H1 (cell line): Measurements from ENCODE around the gene TIGD1. TPM values are rescaled to one million over a fixed set of nuclear protein-coding genes. Genes with fewer than 3 reads are reported as not detected.

Source experiments
- CTCF ChIA-PET: fragments of 300-600 bp; sonication (Branson Sonifier 250); formaldehyde crosslinking; loops from one replicate; lab custom pipeline; 2021; ENCODE audit not compliant: partially characterized antibody; lab: Charles Lee
- POLR2A ChIA-PET: fragments of 300-600 bp; sonication (Branson Sonifier 250); formaldehyde crosslinking; loops from one replicate; lab custom pipeline; 2021; ENCODE audit warnings: inconsistent platforms; ENCODE audit not compliant: partially characterized antibody; lab: Charles Lee
- DNase-seq, 2 experiments: peaks; one replicate each; pipeline versions ENCODE4 v3.0.0 to v3.0.0-alpha.2; 2010 to 2022; ENCODE audit warnings: low spot score in 2 of 2, low read depth in 1 of 2, mixed read lengths in 1 of 2
- FAIRE-seq: peaks from 2 replicates; lab custom pipeline; 2011; peaks lifted over from hg19 to GRCh38; lab: Jason Lieb, UNC
- H2AFZ ChIP-seq: 2 replicates; pipeline ENCODE4 v1.8.1; 2012; ENCODE audit warnings: low read length, inconsistent platforms
- H2AK5ac ChIP-seq: 2 replicates; pipeline ENCODE4 v1.6.1; 2013; ENCODE audit warnings: low read depth, low read length
- H2BK120ac ChIP-seq: replicated peaks from 2 replicates; pipeline ENCODE3; 2013; ENCODE audit warnings: low read depth, low read length, inconsistent platforms
- H2BK12ac ChIP-seq: 2 replicates; pipeline ENCODE4 v1.6.1; 2013; ENCODE audit warnings: low read depth, low read length
- H2BK15ac ChIP-seq: 2 replicates; pipeline ENCODE4 v1.6.1; 2013; ENCODE audit warnings: low read length
- H2BK20ac ChIP-seq: 2 replicates; pipeline ENCODE4 v1.6.1; 2013; ENCODE audit warnings: low read length
- H2BK5ac ChIP-seq: 2 replicates; pipeline ENCODE4 v1.6.1; 2013; ENCODE audit warnings: low read depth, low read length
- H3K14ac ChIP-seq: 2 replicates; pipeline ENCODE4 v1.6.1; 2013; ENCODE audit warnings: inconsistent platforms; ENCODE audit not compliant: insufficient read length
- H3K18ac ChIP-seq: 2 replicates; pipeline ENCODE4 v1.6.1; 2013; ENCODE audit warnings: low read length; ENCODE audit errors: extremely low read depth
- H3K23ac ChIP-seq: 2 replicates; pipeline ENCODE4 v1.6.1; 2013; ENCODE audit warnings: inconsistent platforms; ENCODE audit not compliant: insufficient read length
- H3K23me2 ChIP-seq: 2 replicates; pipeline ENCODE4 v1.6.1; 2013; ENCODE audit warnings: low read depth, low read length
- H3K27ac ChIP-seq: 2 replicates; pipeline ENCODE4 v1.6.1; 2011; ENCODE audit warnings: low read depth, low read length, inconsistent platforms
- H3K27me3 ChIP-seq, 4 experiments: replicated peaks in 1 of 4; 1 replicate in 1 of 4; 2 replicates in 3 of 4; pipeline versions ENCODE4 v1.6.1 to v1.8.1; 2011 to 2013; ENCODE audit warnings: low read length in 3 of 4, mild to moderate bottlenecking in 3 of 4, inconsistent platforms in 2 of 4, mixed read lengths in 2 of 4, moderate library complexity in 1 of 4; ENCODE audit not compliant: control insufficient read depth in 3 of 4, insufficient read depth in 3 of 4; ENCODE audit errors: extremely low read depth in 1 of 4
- H3K36me3 ChIP-seq, 4 experiments: 2 replicates each; pipeline versions ENCODE4 v1.6.1 to v1.8.1; 2011 to 2013; ENCODE audit warnings: mild to moderate bottlenecking in 4 of 4, low read length in 3 of 4, moderate library complexity in 2 of 4, control low read depth in 1 of 4, inconsistent platforms in 1 of 4; ENCODE audit not compliant: insufficient read depth in 4 of 4, control insufficient read depth in 2 of 4
- H3K4ac ChIP-seq: replicated peaks from 2 replicates; pipeline ENCODE3; 2013; ENCODE audit warnings: low read length, low read depth, mixed read lengths, inconsistent platforms; ENCODE audit not compliant: insufficient read length
- H3K4me1 ChIP-seq, 4 experiments: replicated peaks in 1 of 4; 1 replicate in 1 of 4; 2 replicates in 3 of 4; pipeline versions ENCODE4 v1.6.1 to v1.8.1; 2011 to 2013; ENCODE audit warnings: low read length in 3 of 4, inconsistent platforms in 2 of 4, mixed read lengths in 1 of 4; ENCODE audit not compliant: insufficient read depth in 4 of 4, control insufficient read depth in 3 of 4
- H3K4me2 ChIP-seq, 2 experiments: 2 replicates each; pipeline versions ENCODE4 v1.6.1 to v1.8.1; 2011 to 2013; ENCODE audit warnings: low read depth in 2 of 2, low read length in 2 of 2, control low read depth in 1 of 2, inconsistent platforms in 1 of 2, mild to moderate bottlenecking in 1 of 2; ENCODE audit not compliant: insufficient read depth in 1 of 2
- H3K4me3 ChIP-seq, 4 experiments: fragments of 200-600, 300-600 bp in 1 of 4; sonication (generic), shearing (Covaris generic), sonication (Bioruptor Twin) in 1 of 4; 2 replicates each; pipeline versions ENCODE4 v1.5.1 to v1.8.1; 2011 to 2016; ENCODE audit warnings: low read length in 4 of 4, low read depth in 3 of 4, control low read depth in 2 of 4, inconsistent platforms in 2 of 4, mild to moderate bottlenecking in 2 of 4, mixed read lengths in 1 of 4, moderate library complexity in 1 of 4; ENCODE audit not compliant: insufficient read depth in 2 of 4; ENCODE audit errors: extremely low read depth in 1 of 4
- H3K56ac ChIP-seq: replicated peaks from 2 replicates; pipeline ENCODE3; 2013; ENCODE audit warnings: low read depth, mild to moderate bottlenecking, mixed read lengths, low read length, inconsistent platforms; ENCODE audit not compliant: insufficient read length
- H3K79me1 ChIP-seq: 2 replicates; pipeline ENCODE4 v1.6.1; 2013; ENCODE audit warnings: low read depth, low read length, control low read depth
- H3K79me2 ChIP-seq, 2 experiments: 2 replicates each; pipeline versions ENCODE4 v1.6.1 to v1.8.1; 2012 to 2013; ENCODE audit warnings: low read length in 2 of 2, mild to moderate bottlenecking in 2 of 2, inconsistent platforms in 1 of 2; ENCODE audit not compliant: insufficient read depth in 2 of 2, control insufficient read depth in 1 of 2
- H3K9ac ChIP-seq, 4 experiments: replicated peaks in 1 of 4; 1 replicate in 1 of 4; 2 replicates in 3 of 4; pipeline versions ENCODE4 v1.6.1 to v1.8.1; 2011 to 2013; ENCODE audit warnings: low read depth in 3 of 4, low read length in 3 of 4, control low read depth in 2 of 4, mild to moderate bottlenecking in 2 of 4, moderate library complexity in 2 of 4, inconsistent platforms in 1 of 4; ENCODE audit errors: extremely low read depth in 1 of 4
- H3K9me3 ChIP-seq, 2 experiments: 2 replicates each; pipeline versions ENCODE4 v1.6.1 to v1.8.1; 2012 to 2013; ENCODE audit warnings: mild to moderate bottlenecking in 2 of 2, moderate library complexity in 2 of 2, control low read depth in 1 of 2, inconsistent platforms in 1 of 2, low read depth in 1 of 2, low read length in 1 of 2, mixed read lengths in 1 of 2; ENCODE audit not compliant: insufficient read depth in 2 of 2
- H4K20me1 ChIP-seq, 2 experiments: replicated peaks in 1 of 2; 2 replicates each; pipeline versions ENCODE3 to v1.8.1; 2011 to 2013; ENCODE audit warnings: inconsistent platforms in 2 of 2, low read length in 2 of 2, mild to moderate bottlenecking in 1 of 2; ENCODE audit not compliant: insufficient read depth in 2 of 2, control insufficient read depth in 1 of 2
- H4K5ac ChIP-seq: 2 replicates; pipeline ENCODE4 v1.6.1; 2013; ENCODE audit warnings: low read length, low read depth, mixed read lengths, inconsistent platforms; ENCODE audit not compliant: insufficient read length
- H4K8ac ChIP-seq: 2 replicates; pipeline ENCODE4 v1.8.0; 2013; ENCODE audit warnings: mild to moderate bottlenecking, moderate library complexity, low read length, inconsistent platforms; ENCODE audit not compliant: insufficient read depth; ENCODE audit errors: extremely low read depth
- H4K91ac ChIP-seq: replicated peaks from 2 replicates; pipeline ENCODE3; 2013; ENCODE audit warnings: low read length, mixed read lengths, inconsistent platforms; ENCODE audit not compliant: insufficient read length
- BACH1 ChIP-seq: IDR thresholded peaks from 2 replicates; pipeline ENCODE4 v1.6.1; 2012; ENCODE audit warnings: low read length, improper control_type of control experiment
- CEBPB ChIP-seq: IDR thresholded peaks from 2 replicates; pipeline ENCODE4 v1.6.1; 2012; ENCODE audit warnings: low read depth, low read length
- CTBP2 ChIP-seq: IDR thresholded peaks from 2 replicates; pipeline ENCODE4 v1.7.0; 2011; ENCODE audit warnings: borderline replicate concordance, mild to moderate bottlenecking, moderate library complexity, mixed read lengths, low read length; ENCODE audit not compliant: insufficient read depth, insufficient read length
- FOSL1 ChIP-seq: IDR thresholded peaks from 2 replicates; pipeline ENCODE4 v1.6.1; 2011; ENCODE audit warnings: mild to moderate bottlenecking, low read depth, low read length, moderate library complexity; ENCODE audit not compliant: insufficient read depth
- GTF2F1 ChIP-seq: IDR thresholded peaks from 2 replicates; pipeline ENCODE4 v1.6.1; 2012; ENCODE audit warnings: low read depth, low read length, improper control_type of control experiment, borderline replicate concordance
- KDM4A ChIP-seq: IDR thresholded peaks from one replicate; pipeline ENCODE4 v1.7.1; 2012; ENCODE audit warnings: low read depth, mild to moderate bottlenecking, moderate library complexity, low read length, inconsistent platforms; ENCODE audit not compliant: severe bottlenecking
- RXRA ChIP-seq: IDR thresholded peaks from 2 replicates; pipeline ENCODE4 v1.6.1; 2011; ENCODE audit warnings: low read depth, mild to moderate bottlenecking, low read length, moderate library complexity; ENCODE audit not compliant: insufficient read depth
- SIRT6 ChIP-seq: IDR thresholded peaks from one replicate; pipeline ENCODE4 v1.7.1; 2012; ENCODE audit warnings: low read length, inconsistent platforms
- SRF ChIP-seq: IDR thresholded peaks from 2 replicates; pipeline ENCODE4 v1.6.1; 2011; ENCODE audit warnings: mild to moderate bottlenecking, low read depth, low read length, moderate library complexity
- TAF7 ChIP-seq: optimal IDR thresholded peaks from 2 replicates; pipeline ENCODE3; 2011; ENCODE audit warnings: low read depth, mild to moderate bottlenecking, inconsistent platforms, low read length, moderate library complexity, borderline replicate concordance
- TEAD4 ChIP-seq: IDR thresholded peaks from 2 replicates; pipeline ENCODE4 v1.6.1; 2012; ENCODE audit warnings: low read depth, low read length, inconsistent platforms, mixed read lengths
- polyA plus RNA-seq, 7 experiments: library from polyadenylated mRNA; depleted of rRNA in 3 of 7; stranded (reverse) in 5 of 7; unstranded in 2 of 7; fragments of >200 nt in 5 of 7; fragments of 200-250 nt in 2 of 7; gene quantifications; 1 replicate in 5 of 7; 2 replicates in 1 of 7; 4 replicates in 1 of 7; pipeline versions ENCODE4 v1.2.1 to v1.2.3, GENCODE V29; 2011 to 2013; ENCODE audit warnings: missing spikeins in 2 of 7, mixed read lengths in 2 of 7
- total RNA-seq: library from RNA; stranded (reverse); fragmentation: NEBNext Ultra II Directional; extraction: Animal tissue kit (Norgen Biotek cat#: 25700); gene quantifications from 2 replicates; pipeline ENCODE4 v1.2.1, GENCODE V29; 2021

Gene TIGD1
- total and polyA plus RNA-seq, 2 of the 8 experiments (the other 6 are each of a cell fraction or from before 2014, with no cell fraction given) = 4.7 to 8.3 TPM

- Histone ChIP-seq H2AFZ (no peak overlapping the region), H3K4me1 (no peaks in the 10 kb centered on the region), H3K56ac (no peak overlapping the region), H4K5ac (no peak overlapping the region), H3K4me3 (no peak overlapping the region), H2BK5ac (no peak overlapping the region), H3K27me3 (no peaks in the 10 kb centered on the region), H2BK15ac (no peak overlapping the region), H3K4ac (no peak overlapping the region), H2BK120ac (no peak overlapping the region), H2BK12ac (no peak overlapping the region), H2BK20ac (no peak overlapping the region), H3K18ac (no peak overlapping the region), H3K4me2 (no peak overlapping the region), H3K36me3 (peaks cover 0 to 19% (median 4%) of the 10 kb centered on the region in 4 experiments; a peak in 6 of 8 replicates), H3K9me3 (no peaks in the 10 kb centered on the region), H3K27ac (no peak overlapping the region), H3K14ac (no peak overlapping the region), H4K91ac (no peak overlapping the region), H3K23ac (no peak overlapping the region), H3K79me1 (no peaks in the 10 kb centered on the region; the same call in 1 of the 2 replicates), H3K79me2 (no peaks in the 10 kb centered on the region), H4K20me1 (peaks cover 0 to 1% of the 10 kb centered on the region in 2 experiments), H4K8ac (no peak overlapping the region)
- ChIA-PET CTCF (interaction anchor here (0.6 to 2.5 kb wide), 4 partner anchors 10 to 29 kb away, joined by 3 to 11 read pairs (median 4); no protein-coding TSS in a partner anchor), POLR2A (interaction anchor here (1.5 kb wide), 1 partner anchor 8 kb away, joined by 5 read pairs; no protein-coding TSS in a partner anchor)
- DNase-seq = no peak
- TF ChIP-seq SIRT6 = no peak
- no peak for TF ChIP-seq CTBP2
- TF ChIP-seq FOSL1 = no peak
- TF ChIP-seq CEBPB = no peak
- TF ChIP-seq BACH1 = no peak
- no peak for TF ChIP-seq KDM4A
- no peak for TF ChIP-seq RXRA
- no peak for TF ChIP-seq SRF
- TF ChIP-seq GTF2F1 = no peak
- TF ChIP-seq TEAD4 = no peak
- no peak for TF ChIP-seq TAF7
- TF ChIP-seq, all 59 proteins: peak for 0
- no peak overlapping the region for H3K9ac ChIP-seq
- no peak overlapping the region for H2AK5ac ChIP-seq
- no peak for FAIRE-seq
- no peaks in the 10 kb centered on the region for H3K23me2 ChIP-seq
Observed at GRCh38 chr2:232581725-232582124, 31.4 kb upstream of the TIGD1 start.
